ENCODE results near the gene CAMK2N2. TPM values are rescaled to one million over a fixed set of nuclear protein-coding genes. Genes with fewer than 3 reads are reported as not detected.

The CAMK2N2 gene
- total and polyA plus RNA-seq, 2 of the 4 experiments (the other 2 are of a cell fraction), result 0.34 TPM; not detected in 1

DNA sequence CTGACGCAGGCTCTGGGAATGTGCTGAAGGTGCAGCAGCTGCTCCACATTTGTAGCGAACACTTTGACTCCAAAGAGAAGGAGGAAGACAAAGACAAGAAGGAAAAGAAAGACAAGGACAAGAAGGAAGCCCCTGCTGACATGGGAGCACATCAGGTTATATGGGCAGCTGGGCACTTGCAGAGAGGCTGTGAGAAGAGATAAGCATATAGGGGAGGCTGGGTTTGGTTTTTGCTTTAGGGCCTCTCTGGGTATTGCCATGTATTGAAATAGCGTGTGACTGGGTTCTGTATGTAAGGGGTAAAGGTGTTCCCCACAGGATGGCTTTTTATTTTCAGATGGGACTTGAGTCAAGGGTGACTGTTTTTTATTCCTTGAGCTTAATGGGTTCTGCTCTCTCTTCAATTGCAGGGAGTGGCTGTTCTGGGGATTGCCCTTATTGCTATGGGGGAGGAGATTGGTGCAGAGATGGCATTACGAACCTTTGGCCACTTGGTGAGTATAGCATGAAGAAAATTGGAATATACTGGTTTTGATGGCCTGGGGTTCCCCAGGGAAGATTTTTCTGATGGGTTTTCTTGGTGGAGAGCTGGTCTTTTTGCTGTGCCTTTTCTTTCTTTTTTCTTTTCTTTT, 45.1 kb upstream of the CAMK2N2 start:
- BruUV-seq (replicated peaks), result no TSS peak

More for the DNA sequence above, 45.1 kb upstream of the CAMK2N2 start:
- Histone ChIP-seq H2BK15ac (ENCODE audit: low read depth, low read length) (no peak overlapping the region), H3K27me3 (ENCODE audit: control insufficient read depth, insufficient read depth, low read length) (no peaks in the 10 kb centered on the region), H4K8ac (ENCODE audit: low read depth in 2 of 2, low read length in 2 of 2) (no peak overlapping the region), H3K36me3 (ENCODE audit: control insufficient read depth, insufficient read depth, low read length) (peaks cover 73% of the 10 kb centered on the region), H3K9me1 (ENCODE audit: insufficient read depth, low read length) (no peaks in the 10 kb centered on the region; the same call in 1 of the 2 replicates), H2BK120ac (ENCODE audit: low read depth, low read length) (no peak overlapping the region), H3K79me1 (ENCODE audit: low read depth in 1 of 2, low read length in 2 of 2) (peaks cover 38 to 41% of the 10 kb centered on the region in 2 experiments), H3K4me2 (ENCODE audit: low read depth, low read length) (no peak overlapping the region), H2AK5ac (ENCODE audit: low read depth, low read length) (no peak overlapping the region), H3K23ac (ENCODE audit: low read depth, low read length) (no peak overlapping the region), H3K4me1 (ENCODE audit: control insufficient read depth, insufficient read depth, low read length) (no peaks in the 10 kb centered on the region), H3K56ac (ENCODE audit: extremely low read depth, insufficient read depth, low read length) (no peak overlapping the region), H3K27ac (ENCODE audit: insufficient read depth, low read length) (no peak overlapping the region), H3K4me3 (ENCODE audit: insufficient read depth, low read depth, low read length) (no peak overlapping the region), H3K4ac (ENCODE audit: low read depth, low read length) (no peak overlapping the region), H3K9ac (ENCODE audit: low read depth, low read length) (no peak overlapping the region), H3K9me3 (ENCODE audit: control insufficient read depth, insufficient read depth, low read length) (no peaks in the 10 kb centered on the region), H4K20me1 (ENCODE audit: insufficient read depth, low read length) (peaks cover 39% of the 10 kb centered on the region), H3K14ac (replicated peaks; ENCODE audit: low read depth, low read length) (no peak overlapping the region), H4K91ac (ENCODE audit: insufficient read depth, low read depth, low read length) (no peak overlapping the region), H2AFZ (replicated peaks; ENCODE audit: low read length, poor library complexity) (no peak overlapping the region), H2AK9ac (replicated peaks; ENCODE audit: low read depth, low read length, poor library complexity) (no peak overlapping the region), H2BK5ac (ENCODE audit: low read depth, low read length, poor library complexity, severe bottlenecking) (no peak overlapping the region), H4K5ac (ENCODE audit: low read depth, low read length) (no peak overlapping the region), H3K18ac (ENCODE audit: low read depth, low read length) (no peak overlapping the region), H2BK20ac (ENCODE audit: low read depth, low read length) (no peak overlapping the region)
- no peak for TF ChIP-seq BHLHE40 (IDR thresholded peaks at IDR 0.05; ENCODE audit: low read depth, low read length)
- TF ChIP-seq RFX5 (IDR thresholded peaks at IDR 0.05; ENCODE audit: low read depth, low read length), result no peak
- no peak for TF ChIP-seq FOS (IDR thresholded peaks at IDR 0.05; ENCODE audit: low read depth, low read length)
- TF ChIP-seq RAD21 (IDR thresholded peaks at IDR 0.05; ENCODE audit: low read length), result no peak
- TF ChIP-seq NFE2L2 (IDR thresholded peaks at IDR 0.05; ENCODE audit: low read depth, low read length), result no peak
- no peak for TF ChIP-seq ELK1 (IDR thresholded peaks at IDR 0.05; ENCODE audit: borderline replicate concordance, low read depth, low read length)
- no peak for TF ChIP-seq CTCF (conservative IDR thresholded peaks at IDR 0.05; ENCODE audit: low read depth, low read length)
- CTCF ChIA-PET, result no interaction called here
- ATAC-seq (ENCODE audit: low read depth) (no peak), DNase-seq (no peak)
- in situ Hi-C loops (cut with MboI; ENCODE audit: low sequenced_read_pairs) (no loop called here), intact Hi-C loops (cut with micrococcal nuclease) (no loop called here), dilution Hi-C loops (cut with HindIII; ENCODE audit: low sequenced_read_pairs, unreplicated experiment) (no loop called here)
- POLR2A ChIA-PET (ENCODE audit: unreplicated experiment), result no interaction called here
- WGBS, 2 experiments (ENCODE audit: extremely low coverage in 2 of 2, insufficient read length in 1 of 2), result no CpG with 5 or more reads among the region's 4 CpGs

Data from IMR-90 (cell line).